GM19467 (cell line): ENCODE data around the gene DENND1A.

Experiments used
- ATAC-seq: cut with Tn5 transposase; IDR thresholded peaks from one replicate; pipeline ENCODE4 v1.9.1; 2021; ENCODE audit warnings: mild to moderate bottlenecking, moderate library complexity; ENCODE audit not compliant: unreplicated experiment

The DENND1A gene

DNA sequence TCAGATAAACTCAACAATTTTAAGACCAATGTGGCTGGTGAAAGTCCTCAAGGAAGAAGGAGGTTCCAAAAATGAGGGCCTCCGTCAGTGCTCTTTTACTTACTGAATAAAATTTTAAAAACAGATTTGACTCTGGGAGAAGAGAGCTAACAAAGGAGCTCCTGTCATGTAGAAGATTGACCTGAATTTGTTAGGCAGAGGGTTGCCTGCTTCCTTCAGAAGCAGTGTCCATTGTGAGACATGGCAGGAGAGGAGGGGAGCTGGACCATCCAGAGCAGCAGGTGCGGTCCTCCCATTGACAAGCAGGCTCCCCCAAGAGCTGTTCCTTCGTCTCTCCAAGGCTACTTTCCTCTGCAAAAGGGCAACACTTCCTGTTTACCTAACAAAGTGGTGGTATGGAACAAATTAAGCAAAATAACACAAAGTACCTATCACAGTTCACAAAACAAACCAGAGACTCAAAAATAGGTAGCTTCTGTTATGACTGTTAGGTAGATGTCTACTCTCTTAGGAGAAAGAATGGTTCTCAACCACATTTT lies 238.1 kb downstream of the DENND1A start:
- ATAC-seq = no peak

DNA sequence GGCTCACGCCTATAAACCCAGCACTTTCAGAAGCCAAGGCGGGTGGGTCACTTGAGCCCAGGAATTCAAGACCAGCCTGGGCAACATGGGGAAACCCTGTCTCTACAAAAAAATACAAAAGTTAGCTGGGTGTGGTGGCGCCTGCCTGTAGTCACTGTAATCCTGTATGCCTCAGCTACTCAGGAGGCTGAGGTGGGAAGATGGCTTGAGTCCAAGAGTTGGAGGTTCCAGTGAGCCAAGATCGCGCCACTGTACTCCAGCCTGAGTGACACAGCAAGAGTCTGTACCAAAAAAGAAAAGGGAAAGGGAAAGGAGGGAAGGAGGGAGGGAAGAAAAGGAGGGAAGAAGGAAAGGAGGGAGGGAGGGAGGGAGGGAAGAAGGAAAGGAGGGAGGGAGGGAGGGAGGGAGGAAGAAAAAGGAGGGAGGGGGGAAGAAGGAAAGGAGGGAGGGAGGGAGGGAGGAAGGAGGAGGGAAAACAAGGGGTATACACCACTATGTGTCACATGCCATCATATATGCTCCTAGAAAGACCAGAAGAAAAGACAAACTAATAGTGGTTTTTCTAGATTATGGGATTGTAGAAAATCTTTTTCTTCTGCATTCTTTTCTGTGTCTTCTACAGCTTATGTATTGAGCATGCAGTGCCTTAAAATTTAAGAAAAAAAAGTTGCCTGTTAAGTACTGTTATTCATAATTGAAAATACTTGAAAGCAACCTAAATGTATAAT lies 240.1 kb downstream of the DENND1A start:
- no peak for ATAC-seq

DNA sequence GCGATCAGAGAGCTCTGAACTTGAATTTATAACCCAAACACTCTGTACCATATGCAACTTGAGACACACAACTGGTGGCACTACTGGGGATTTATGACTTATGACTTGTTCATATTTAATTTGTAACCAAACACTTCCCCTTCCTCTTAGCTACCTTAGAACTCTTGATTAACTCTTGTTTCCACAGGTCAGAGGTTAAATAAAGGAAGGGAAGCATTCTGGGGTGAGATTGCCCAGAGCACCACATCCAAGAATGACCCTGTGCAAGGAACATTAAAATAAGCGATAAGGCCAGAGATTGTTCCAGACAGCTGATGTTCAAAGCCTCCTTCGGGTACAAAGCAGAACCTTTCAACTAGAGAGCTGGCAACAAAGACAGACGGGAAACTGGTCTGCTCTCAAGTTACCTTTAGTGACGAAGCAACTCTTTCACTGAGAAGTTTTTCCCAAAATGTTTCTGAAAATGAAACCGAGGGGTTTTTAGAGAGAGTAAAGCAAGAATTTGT lies 242.6 kb downstream of the DENND1A start:
- ATAC-seq = no peak

DNA sequence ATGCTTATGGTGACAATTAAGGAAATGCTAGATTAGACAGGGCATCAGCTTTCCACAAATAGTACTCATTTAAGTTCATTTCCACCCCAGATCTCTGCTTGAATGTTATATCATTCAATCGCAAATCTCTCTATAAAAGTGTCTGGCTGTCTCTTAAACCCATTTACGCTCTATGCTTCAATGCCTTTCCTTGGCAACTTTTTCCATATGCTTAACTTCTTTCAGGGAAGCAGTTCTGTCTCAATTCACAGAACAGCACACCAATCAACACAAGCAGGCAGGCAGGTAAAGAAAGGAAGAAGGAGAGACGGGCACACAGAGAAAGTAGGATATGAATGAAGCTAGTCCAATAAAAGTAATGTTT lies 243.1 kb downstream of the DENND1A start:
- no peak for ATAC-seq

DNA sequence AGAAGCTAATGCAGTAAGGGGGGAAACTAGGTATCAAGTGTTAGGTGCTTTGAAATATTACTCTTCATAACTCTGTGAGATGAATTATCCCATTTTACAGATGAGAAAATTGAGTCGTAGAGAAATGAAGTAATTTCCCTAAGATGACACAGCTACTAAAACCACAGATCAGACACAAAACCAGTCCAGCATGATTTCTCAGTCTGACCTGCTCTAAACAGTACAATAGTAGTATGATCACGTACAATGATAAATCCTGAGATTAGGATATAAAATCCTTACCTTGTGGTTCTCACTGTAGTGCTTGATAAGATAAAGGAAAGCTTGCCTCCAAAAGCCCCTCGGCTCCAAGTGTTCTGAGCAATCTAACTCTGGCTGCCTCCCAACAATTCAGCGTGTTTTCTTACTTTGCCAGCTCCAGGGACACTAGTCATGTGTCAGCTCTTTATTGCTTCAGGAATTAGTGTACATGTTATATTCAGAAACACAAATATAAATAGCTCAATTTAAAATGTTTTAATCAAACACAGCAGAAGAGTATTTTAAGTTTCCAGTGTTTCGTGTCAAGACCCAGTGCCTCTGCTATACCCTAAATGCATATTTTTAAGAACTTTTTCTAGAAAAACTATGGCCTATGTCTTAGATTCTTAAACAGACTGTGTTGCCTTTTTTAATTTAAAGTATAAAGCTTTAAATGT lies 243.6 kb downstream of the DENND1A start:
- ATAC-seq = no peak

DNA sequence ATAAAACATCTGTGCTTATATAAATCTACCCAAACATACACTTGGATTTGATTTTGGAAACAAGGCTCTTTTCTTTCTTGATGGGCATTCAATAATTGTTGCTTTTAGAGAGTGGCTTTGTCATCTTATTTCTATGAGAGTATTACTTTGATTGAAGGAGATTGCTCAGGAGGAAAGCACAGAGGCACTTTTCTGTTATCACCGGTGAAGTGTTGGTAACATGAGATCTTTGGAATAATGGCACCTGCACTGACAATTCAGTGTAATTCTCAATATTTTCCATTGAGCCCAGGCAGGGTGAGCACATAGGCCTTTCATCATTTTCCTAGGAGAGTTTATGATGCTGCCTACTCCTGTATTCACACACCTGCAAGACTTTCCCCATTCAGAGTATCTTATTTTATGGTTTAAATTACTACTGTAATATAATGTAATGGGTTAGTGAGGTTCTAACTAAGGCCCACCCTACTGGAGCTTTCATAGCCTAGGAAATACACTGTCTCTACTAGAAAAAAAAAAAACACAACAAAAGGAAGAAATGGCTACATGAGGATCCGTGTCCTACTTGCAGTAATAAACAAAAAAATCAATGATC lies 244.3 kb downstream of the DENND1A start:
- ATAC-seq = no peak

DNA sequence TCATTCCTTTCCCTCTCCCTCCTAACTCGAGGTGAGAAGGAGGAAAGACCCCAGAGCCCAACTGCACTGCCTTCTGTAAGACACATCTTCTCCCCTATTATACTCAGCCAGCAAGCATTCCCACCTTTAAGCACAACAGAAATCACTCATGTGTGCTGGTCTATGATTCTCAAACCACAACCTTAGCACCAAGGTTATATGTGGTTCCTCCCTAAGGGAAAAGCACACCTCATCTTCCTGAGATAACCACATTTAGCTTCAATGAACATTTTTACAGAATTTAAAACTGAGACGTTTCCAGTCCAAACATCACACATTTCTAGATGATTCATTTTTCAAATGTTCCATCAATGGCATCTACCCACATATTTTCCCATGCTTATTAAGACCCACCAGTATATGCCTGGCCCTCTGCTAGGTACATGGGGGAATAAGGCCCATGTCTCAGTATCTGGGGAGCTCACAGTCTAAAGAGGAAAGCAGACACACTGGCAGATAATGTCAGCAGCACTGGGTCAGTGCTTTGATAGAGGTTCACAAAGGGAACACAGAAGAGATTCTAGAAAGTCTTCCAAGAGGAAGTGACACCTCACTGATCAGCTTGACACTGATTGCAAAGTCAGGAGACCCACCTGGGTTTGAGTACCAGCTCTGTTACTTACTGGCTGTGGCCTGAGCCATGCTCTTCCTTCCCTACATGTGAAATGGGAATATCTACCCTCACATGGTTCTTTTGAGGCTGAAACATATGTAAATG lies 245.4 kb downstream of the DENND1A start:
- no peak for ATAC-seq

DNA sequence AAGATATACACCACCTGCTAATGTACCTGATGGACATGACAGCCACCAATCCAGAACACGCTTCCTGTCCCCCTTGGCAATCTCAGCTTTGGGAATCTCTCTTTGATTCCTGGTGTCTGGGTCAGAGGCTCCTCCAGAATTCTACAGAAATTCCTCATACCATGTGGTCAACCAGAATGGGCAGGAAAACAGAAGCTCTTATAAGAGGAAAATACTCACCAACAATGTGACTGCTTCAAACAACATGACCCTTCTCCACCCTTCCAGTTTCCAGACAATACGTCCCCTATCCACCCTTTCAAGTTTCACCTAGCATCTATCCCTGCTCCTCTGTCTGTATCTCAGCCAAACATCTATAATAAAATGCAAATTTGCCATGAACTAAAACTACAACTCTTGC lies 247.2 kb downstream of the DENND1A start:
- ATAC-seq = no peak

DNA sequence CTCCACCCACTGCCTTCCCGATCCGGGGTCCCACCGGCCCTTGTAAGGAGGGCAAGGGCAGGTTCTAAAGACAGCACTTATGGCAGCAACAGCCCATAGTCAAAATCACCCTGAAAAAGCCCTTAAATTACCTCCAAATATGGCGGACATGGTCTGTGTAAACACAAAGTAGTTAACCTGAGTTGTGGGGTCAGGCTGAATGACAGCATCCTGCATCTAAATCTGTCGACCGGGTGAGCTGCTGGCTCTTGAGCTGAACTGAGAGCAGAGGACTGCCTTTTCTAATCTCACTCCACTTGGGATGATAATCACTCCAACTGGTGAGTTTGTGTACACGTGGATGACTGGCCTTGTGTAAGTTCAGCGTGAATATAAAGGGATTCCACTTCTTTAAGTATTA lies 249.6 kb downstream of the DENND1A start:
- no peak for ATAC-seq

DNA sequence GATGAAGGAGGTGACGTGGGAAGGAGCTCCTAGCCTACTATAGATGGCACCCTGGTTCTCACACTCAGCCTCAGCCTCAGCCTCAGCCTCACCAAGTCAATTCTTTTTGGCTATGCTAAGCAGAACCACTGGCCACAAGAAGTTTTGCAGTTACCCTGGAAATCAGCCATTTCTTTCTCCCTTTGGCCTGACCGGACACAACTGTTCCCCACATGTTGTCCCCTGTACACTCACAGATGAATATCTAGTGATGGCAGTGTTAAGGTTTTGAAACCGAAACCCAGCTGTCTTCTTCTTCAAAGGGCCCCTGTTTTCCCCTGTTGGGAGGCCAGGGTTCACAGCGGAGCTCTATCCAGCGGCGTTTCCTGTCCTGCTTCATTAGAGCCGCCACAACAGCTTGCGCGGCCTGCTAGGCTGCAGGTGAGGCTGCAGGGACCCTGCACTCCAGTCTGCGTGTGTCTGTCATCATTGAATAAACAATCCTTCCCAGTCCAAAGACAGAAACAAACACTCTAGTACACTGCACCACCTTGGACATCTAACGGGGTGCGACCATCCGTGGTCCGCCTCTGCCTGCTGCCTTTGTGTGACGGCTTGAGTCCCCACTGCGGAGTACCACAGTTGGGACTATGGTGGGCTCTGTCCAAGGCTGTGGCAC lies 250.5 kb downstream of the DENND1A start:
- ATAC-seq = peak; percentile 92

DNA sequence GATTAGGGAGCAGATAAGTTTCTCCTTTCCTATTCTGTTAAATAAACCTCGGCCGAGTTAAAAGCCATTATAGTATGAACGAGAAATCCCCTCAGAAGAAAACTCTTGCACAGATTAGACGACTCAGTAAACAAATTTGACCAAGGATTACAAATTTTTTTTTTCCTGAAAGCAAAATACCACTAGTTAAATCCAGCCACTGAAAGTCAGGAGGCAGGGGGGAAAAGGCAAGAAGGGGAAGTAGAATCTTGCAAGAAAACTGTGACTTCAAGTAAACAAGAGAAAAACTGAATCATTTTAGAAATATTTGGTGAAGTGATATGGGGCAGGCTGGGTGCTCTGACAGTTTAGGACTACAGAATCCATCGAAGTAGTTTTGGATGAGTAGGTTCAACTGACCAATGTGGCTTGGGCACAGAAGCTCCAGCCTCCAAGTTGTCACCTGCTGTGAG lies 251.0 kb downstream of the DENND1A start:
- no peak for ATAC-seq

DNA sequence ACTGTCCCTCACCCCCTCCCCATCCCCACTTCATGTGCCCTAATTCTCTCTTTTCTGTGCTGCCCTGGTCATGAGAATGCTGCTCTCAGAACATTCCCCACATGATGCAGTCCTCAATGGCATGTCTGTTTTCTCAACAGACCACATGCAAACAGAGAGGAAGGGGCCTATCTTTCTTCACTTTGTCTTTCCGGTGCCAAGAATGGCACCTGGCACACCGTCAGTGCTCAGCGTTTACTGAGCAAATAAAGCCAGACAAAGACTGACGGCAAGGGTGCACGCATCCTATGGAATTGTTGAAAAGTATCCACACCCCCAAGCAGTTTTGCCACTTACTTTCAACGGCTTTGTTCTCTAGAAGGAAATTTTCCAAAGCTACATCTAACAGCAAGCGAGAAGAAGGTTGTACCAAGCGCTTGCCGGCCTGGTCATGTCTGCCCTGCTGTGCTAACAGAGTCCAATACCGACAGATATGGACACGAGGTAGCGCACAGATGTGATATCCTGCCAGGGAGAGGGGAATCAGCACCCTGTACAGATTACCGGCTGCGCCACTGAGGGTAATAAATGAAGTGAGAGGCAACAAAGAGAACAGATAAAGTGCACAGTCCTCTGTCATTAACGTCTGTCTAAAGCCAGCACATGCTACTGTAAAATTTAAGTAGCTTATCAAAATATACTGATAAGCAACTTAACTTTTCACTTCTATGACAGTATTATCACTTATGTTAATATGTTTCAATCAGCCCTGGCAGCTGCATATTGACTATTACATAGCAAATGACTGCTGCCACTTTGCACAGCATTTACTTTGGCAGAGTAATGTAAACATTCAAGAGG lies 251.7 kb downstream of the DENND1A start:
- no peak for ATAC-seq

DNA sequence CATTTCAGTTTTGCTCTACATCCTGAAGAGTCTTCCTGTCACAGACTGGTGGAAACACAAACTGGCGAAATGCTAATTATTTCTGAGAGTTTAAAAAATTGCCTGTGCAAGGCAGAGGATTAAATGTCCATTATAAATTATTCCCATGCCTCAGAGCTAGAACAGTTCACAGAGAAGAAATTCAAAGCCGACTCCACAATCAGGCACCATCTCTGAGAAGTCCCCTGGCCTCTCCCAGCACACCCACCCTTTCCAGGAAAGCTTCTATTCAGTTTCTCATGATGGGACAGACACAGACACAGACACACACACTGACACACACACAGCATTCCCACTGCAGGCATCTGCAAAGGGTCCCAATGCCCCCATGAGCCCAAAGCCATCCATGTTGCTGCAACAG lies 253.1 kb downstream of the DENND1A start:
- ATAC-seq = no peak

DNA sequence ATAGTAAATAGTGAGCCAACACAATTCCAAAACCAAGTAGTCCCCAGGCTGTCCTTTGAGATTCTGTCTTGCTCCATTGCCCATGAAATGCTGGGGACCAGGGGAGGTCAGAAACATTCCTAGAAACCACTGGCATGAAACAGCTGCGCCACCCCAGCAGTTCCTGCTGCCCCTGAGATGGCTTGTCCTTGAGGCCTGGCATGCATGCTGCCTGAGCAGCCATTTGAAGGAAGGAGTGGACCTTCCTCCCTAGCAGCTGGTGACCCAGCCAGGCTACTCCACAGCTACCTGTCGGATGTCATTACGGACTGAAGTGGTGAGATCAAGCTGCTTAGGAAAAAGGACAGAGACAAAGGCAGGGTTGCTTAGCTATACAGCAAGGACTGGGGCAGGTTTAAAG lies 260.6 kb downstream of the DENND1A start:
- ATAC-seq = no peak

DNA sequence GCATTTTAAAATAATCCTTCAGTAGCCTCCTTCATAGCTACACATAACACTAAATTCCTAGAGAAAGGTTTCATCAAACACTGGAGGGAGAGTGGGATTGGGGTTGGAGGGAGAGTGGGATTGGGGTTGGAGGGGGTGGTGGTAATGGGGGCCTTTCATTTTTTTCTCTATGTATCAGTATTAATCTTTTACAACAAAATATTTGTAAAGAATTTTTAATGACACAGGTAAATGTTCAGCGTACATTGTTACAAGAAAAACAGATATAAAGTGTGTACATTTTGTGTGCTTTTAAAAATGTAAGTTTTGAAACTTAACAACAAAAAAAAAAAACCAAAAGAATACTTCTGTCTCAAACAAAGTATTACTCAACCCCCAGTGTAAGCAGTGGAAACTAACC lies 266.4 kb downstream of the DENND1A start:
- ATAC-seq = no peak

DNA sequence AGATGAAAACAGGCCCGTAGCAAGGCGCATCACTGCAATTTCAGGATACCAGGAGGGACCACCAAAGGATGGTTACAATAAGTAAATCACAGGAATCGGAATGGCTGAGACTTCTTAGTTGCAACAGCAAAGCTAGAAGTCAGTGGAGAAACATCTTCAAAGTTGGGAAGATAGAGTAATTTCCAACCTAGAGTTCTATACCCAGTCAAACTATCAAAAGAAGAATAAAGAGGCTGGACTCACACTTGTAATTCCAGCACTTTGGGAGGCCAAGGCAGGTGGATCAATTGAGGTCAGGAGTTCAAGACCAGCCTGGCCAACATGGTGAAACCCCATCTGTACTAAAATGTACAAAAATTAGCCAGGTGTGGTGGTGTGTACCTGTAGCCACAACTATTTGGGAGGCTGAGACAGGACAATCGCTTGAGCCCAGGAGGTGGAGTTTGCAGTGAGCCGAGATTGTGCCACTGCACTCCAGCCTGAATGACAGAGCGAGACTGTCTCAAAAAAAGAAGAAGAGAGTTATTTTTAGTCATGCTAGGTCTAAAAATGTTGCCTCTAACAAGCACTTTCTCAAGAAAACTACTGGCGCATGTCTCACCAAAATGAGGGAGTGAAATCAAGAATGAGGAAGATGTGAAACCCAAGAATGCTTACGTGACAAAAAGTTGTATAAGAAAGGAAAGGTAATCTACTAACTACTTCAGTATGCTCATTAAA lies 267.7 kb downstream of the DENND1A start:
- ATAC-seq = no peak

DNA sequence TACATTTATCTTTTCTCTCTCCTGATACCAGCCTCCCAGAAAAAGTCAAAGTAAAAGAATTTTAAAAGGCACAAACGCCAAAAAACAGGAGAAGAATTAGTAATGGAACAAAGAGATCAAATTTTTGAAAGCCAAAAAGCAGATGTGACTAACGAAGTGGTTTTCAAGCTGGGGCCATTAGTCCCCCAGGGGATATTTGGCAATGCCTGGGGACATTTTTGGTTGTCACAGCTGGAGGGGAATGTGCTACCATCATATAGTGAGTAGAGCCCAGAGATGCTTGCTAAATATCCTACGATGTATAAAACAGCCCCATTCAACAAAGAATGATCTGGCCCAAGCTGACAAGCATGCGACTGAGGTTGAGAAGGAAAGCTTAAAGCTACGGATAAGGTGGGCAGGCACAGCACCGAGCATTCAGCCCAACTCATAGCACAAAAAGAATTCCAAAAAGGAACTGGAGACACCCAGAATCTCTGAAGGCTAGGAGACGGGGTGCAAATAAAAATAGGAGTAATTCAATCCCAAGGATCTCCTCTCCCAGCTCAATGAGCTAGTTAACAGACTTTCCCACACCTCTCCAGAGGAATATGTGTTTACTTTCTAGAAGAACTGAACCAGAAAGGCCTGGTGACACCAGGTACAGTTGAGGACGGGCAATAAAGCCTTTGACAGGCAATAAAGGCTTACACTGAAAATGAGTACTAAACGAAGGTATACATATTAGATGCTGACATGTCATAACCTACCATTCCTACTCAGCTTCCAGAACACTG lies 269.0 kb downstream of the DENND1A start:
- no peak for ATAC-seq

DNA sequence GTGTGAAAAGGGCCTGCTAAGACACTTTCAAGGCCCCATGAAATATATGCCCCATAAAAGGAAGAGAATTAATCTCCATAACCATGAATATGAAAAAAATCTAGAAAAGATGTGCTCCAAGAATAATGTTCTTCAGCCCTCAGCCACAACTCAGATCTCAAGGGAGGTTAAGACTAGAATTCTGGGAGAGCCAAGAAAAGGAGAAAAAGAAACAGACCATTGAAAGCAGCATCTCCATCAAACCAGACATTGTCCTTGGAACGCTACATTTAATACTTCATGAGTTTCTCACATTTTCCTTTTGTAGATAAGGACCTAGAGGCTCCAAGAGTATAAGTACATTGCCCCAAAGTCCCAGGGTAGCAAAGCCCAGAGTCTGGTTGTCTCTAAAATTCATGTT lies 270.6 kb downstream of the DENND1A start:
- no peak for ATAC-seq
